Small intestine (tissue), 7 donors: Measurements from ENCODE around the gene DGKD. TPM values are rescaled to one million over a fixed set of nuclear protein-coding genes. Genes with fewer than 3 reads are reported as not detected.

Source experiments
- DNase-seq, 2 donors: peaks; one replicate each; pipeline versions ENCODE4 v3.0.0 to v3.0.0-alpha.2; 2013
- FAIRE-seq: peaks from 2 replicates; lab custom pipeline; 2012; peaks lifted over from hg19 to GRCh38; lab: Jason Lieb, UNC
- H3K27ac ChIP-seq, 3 donors: one replicate each; pipeline ENCODE4 v1.5.1; 2013; ENCODE audit warnings: low read length in 2 of 3, mild to moderate bottlenecking in 2 of 3, control low read depth in 1 of 3, inconsistent platforms in 1 of 3, low read depth in 1 of 3, moderate library complexity in 1 of 3
- H3K27me3 ChIP-seq, 3 donors: one replicate each; pipeline ENCODE4 v1.6.1; 2013; ENCODE audit warnings: low read length in 3 of 3, inconsistent platforms in 1 of 3; ENCODE audit not compliant: control insufficient read depth in 3 of 3, insufficient read depth in 3 of 3
- H3K36me3 ChIP-seq, 3 donors: one replicate each; pipeline ENCODE4 v1.6.1; 2013; ENCODE audit warnings: low read length in 3 of 3, inconsistent platforms in 1 of 3, low read depth in 1 of 3, mild to moderate bottlenecking in 1 of 3, moderate library complexity in 1 of 3; ENCODE audit not compliant: control insufficient read depth in 3 of 3, insufficient read depth in 2 of 3
- H3K4me1 ChIP-seq, 3 donors: one replicate each; pipeline ENCODE4 v1.6.1; 2013; ENCODE audit warnings: low read length in 2 of 3, inconsistent platforms in 1 of 3, low read depth in 1 of 3, mild to moderate bottlenecking in 1 of 3, moderate library complexity in 1 of 3; ENCODE audit not compliant: control insufficient read depth in 3 of 3, insufficient read depth in 2 of 3
- H3K4me3 ChIP-seq, 3 donors: one replicate each; pipeline ENCODE4 v1.5.1; 2013; ENCODE audit warnings: low read length in 3 of 3, control low read depth in 1 of 3, inconsistent platforms in 1 of 3, low read depth in 1 of 3, mild to moderate bottlenecking in 1 of 3, moderate library complexity in 1 of 3
- H3K9me3 ChIP-seq, 2 donors: one replicate each; pipeline ENCODE4 v1.6.1; 2013; ENCODE audit warnings: low read depth in 1 of 2, low read length in 1 of 2; ENCODE audit not compliant: control insufficient read depth in 2 of 2, insufficient read depth in 1 of 2
- WGBS, 3 donors: extraction: QIAGEN DNeasy Blood & Tissue Kit; methylation state at CpG; one replicate each; pipeline ENCODE4 v1.1.7; 2013; 5-methylcytosine and 5-hydroxymethylcytosine counted together
- polyA plus RNA-seq, 4 donors: library from polyadenylated mRNA; stranded (reverse) in 3 of 4; unstranded in 1 of 4; fragments of 200-250 nt in 3 of 4; fragments of 120-200 nt in 1 of 4; gene quantifications; one replicate each; pipeline versions ENCODE4 v1.2.1 to v1.2.3, GENCODE V29; 2013
- donor health status: healthy with polysubstance abuse.
- donor health status: control.
- donor health status: control.
- donor health status: Bipolar disorder and iron deficiency.
- donor health status: healthy.

DGKD gene
- polyA plus RNA-seq, 4 donors: 17.7 to 54.3 (median 37.0) TPM

DNA sequence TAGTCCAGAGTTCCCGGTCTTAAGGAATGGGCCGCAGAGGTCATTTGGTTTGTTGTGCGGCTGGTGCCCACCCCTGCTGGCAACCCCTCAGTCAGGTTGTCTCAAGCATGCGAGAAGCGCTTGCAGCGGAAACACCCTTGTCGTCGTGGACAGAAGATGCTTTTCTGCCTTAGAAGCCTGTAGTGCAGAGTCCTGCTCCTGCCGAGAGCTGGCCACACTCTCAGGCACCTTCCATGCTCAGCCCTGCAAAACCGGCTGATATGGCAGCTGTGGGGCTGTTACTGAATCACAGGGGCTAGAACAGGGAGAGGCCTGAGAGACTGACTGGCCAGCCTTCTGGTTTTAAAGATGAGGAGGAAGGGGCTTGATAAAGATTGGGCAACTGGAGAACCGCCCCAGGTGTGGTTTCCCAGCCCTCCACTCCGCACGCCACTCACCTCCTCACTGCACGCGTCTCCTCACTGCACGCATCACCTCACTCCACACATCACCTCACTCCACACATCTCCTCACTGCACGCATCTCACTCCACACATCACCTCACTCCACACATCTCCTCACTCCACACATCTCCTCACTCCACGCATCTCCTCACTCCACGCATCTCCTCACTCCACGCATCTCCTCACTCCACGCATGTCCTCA is 108.7 kb downstream of the DGKD start:
- DNase-seq (no peak), FAIRE-seq (no peak)
- no peaks in the 10 kb centered on the region for H3K9me3 ChIP-seq
- no peak overlapping the region for H3K4me3 ChIP-seq
- WGBS, 3 donors: 95 to 97% (median 95%) methylated on average over 21 of the region's 21 CpGs
- peaks cover 24 to 89% (median 47%) of the 10 kb centered on the region in 3 donors for H3K36me3 ChIP-seq
- no peaks in the 10 kb centered on the region for H3K4me1 ChIP-seq
- H3K27me3 ChIP-seq: no peaks in the 10 kb centered on the region
- H3K27ac ChIP-seq: no peak overlapping the region

DNA sequence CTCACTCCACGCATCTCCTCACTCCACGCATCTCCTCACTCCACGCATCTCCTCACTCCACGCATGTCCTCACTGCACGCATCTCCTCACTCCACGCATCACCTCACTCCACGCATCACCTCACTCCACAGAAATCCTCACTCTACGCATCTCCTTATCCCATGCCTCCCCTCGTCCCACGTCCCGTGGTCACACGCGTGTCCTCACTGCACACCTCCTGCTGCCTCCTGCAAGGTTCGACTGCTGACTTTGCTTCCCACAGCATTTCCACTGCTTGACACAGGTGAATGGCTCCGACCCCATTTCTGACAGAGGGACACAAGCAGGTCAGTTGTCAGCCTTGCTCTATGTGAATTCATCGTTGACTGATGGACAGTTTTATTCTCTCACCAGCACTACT is 109.3 kb downstream of the DGKD start:
- Histone ChIP-seq H3K27ac (no peak overlapping the region), H3K9me3 (no peaks in the 10 kb centered on the region), H3K4me3 (no peak overlapping the region), H3K36me3 (peaks cover 21 to 89% (median 51%) of the 10 kb centered on the region in 3 donors), H3K4me1 (no peaks in the 10 kb centered on the region), H3K27me3 (no peaks in the 10 kb centered on the region)
- DNase-seq (no peak), FAIRE-seq (no peak)
- WGBS, 3 donors: 90 to 96% (median 93%) methylated on average over 16 of the region's 16 CpGs

DNA sequence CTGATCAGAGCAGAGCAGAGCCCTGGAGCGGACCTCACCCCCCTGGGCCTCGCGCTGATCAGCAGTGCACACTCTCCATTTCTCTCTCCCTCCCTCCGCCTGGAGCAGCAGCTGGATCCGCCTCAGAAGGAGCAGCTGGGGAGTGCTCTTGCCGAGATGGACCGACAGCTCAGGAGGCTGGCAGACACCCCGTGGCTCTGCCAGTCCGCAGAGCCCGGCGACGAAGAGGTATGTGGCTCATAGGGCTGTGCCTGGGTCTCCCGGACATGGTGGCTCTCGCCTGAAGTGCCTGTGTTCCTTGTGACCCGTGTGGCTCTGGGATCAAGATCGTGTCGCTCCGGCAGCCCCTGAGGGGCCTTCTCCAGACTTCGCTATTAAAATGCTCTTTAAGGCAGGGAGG is 109.8 kb downstream of the DGKD start:
- Histone ChIP-seq H3K27ac (no peak overlapping the region), H3K9me3 (no peaks in the 10 kb centered on the region), H3K4me3 (no peak overlapping the region), H3K27me3 (no peaks in the 10 kb centered on the region), H3K4me1 (no peaks in the 10 kb centered on the region), H3K36me3 (peaks cover 23 to 88% (median 56%) of the 10 kb centered on the region in 3 donors)
- FAIRE-seq (no peak), DNase-seq (no peak)
- 91 to 97% (median 95%) methylated on average over 19 of the region's 19 CpGs for WGBS, 3 donors

DNA sequence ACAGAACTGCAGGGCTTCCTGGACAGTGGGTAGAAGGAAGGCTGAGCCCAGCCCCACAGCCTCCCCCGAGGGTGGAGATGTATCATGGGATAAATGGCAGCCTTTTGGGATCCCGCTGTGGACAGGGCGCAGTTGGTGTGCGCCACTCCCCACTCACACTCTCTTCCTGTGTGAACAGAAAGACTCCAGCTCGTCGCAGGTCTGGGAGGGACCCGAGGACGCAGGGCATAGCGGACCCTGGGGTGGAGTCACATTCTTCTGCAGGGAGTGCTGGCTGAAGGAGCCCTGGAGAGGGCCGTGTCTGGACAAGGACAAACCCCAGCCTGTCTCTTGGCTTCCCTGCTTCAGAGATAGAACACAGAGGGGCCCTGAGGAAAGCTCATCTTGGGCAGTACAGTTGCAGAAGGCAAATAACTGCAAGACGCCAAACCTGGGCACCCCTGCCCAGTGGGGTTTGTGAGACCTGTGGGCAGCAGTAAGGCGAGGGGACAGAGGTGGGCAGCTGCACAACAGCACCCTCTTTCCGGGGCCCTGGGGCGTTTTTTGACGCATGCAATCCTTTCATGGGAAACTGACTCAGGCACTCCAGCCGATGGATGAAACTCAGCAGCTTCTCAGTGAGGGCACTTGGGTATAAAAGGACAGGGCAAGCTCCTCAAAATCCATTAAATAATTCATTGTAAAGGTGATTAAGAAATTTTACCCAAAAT is 110.4 kb downstream of the DGKD start:
- Histone ChIP-seq H3K4me3 (no peak overlapping the region), H3K36me3 (peaks cover 23 to 88% (median 62%) of the 10 kb centered on the region in 3 donors), H3K9me3 (no peaks in the 10 kb centered on the region), H3K4me1 (no peaks in the 10 kb centered on the region), H3K27me3 (no peaks in the 10 kb centered on the region), H3K27ac (no peak overlapping the region)
- DNase-seq (no peak), FAIRE-seq (no peak)
- 90 to 92% (median 91%) methylated on average over 16 of the region's 16 CpGs for WGBS, 3 donors

DNA sequence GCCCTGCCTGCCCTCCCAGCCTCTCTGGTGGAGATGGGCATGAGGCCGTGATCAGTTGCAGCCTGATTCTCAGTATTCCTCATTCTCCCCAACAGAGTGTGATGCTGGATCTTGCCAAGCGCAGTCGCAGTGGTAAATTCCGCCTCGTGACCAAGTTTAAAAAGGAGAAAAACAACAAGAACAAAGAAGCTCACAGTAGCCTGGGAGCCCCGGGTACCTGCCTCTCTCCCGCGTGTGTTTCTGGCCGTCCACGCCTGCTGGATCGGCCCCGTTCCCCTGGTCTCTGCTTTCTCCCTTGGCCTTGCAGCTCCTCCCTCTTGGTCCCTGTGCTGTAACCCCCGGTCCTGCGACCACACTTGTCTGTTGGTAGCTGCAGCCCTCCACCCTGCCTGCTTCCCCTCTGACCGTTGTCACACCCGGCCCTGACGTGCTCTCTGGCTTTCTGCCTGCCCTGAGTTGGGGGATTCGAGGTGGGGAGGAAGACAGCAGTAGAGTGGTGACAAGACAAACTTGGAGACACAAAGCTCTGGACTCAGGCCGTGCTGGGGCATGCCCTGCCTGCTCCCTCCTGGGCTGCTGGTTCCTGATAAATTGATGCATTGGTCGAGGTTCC is 112.8 kb downstream of the DGKD start:
- Histone ChIP-seq H3K27ac (no peak overlapping the region), H3K9me3 (peaks cover 0 to under 1% of the 10 kb centered on the region in 2 donors), H3K36me3 (peaks cover 14 to 82% (median 56%) of the 10 kb centered on the region in 3 donors), H3K27me3 (no peaks in the 10 kb centered on the region), H3K4me1 (peaks cover 0 to 3% (median 0%) of the 10 kb centered on the region in 3 donors), H3K4me3 (no peak overlapping the region)
- DNase-seq (no peak), FAIRE-seq (no peak)
- WGBS, 3 donors: 91 to 97% (median 94%) methylated on average over 20 of the region's 20 CpGs

DNA sequence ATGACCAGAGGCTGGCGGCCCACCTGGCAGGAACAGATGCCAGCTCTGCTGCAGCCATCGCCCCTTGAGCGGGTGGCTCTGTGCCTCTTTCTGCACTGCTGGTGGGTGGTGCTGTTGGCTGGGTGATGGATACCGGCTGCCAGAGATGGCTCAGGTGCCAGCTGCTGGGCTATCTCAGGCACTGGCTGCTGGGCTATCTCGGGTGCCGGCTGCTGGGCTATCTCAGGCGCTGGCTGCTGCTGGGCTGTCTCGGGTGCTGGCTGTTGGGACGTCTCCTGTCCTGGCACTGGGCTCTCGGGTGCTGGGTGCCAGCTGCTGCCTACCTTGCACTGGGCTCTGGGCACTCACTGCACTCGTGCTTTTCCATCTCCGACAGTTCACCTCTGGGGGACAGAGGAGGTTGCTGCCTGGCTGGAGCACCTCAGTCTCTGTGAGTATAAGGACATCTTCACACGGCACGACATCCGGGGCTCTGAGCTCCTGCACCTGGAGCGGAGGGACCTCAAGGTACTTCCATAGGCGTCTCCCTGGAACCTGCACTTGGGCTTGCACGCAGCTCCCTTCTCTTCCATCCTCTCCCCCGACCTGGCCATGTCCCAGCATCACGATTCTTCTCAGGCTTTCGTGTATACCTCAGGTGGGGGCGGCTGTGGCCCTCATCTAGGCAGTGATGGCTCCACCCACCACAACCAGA is 113.9 kb downstream of the DGKD start:
- no peak overlapping the region for H3K4me3 ChIP-seq
- no peak overlapping the region for H3K27ac ChIP-seq
- H3K27me3 ChIP-seq: no peaks in the 10 kb centered on the region
- peaks cover 11 to 80% (median 51%) of the 10 kb centered on the region in 3 donors for H3K36me3 ChIP-seq
- FAIRE-seq: no peak
- H3K4me1 ChIP-seq: peaks cover 0 to 3% (median 0%) of the 10 kb centered on the region in 3 donors
- peaks cover 0 to 8% of the 10 kb centered on the region in 2 donors for H3K9me3 ChIP-seq
- DNase-seq: no peak
- WGBS, 3 donors: 93 to 95% (median 95%) methylated on average over 21 to 22 of the region's 22 CpGs

DNA sequence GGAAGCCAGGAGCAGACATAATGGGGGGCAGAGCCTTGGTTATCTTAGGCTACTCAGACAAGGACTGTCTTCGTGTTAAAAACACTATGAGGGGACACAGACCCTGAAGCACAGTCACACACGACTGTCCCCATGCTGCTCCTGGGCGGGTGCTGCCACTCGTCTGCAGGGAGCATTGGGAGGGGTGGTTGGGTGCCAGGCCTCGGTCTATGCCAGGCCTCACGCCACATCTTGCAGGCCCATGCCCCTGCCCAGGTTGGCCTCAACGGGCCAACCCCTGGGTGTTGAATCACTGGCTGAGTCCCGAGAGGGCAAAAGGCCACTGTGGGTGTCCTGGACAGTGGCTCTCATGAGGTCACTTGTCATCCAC is 114.4 kb downstream of the DGKD start:
- H3K27me3 ChIP-seq: no peaks in the 10 kb centered on the region
- FAIRE-seq (no peak), DNase-seq (no peak)
- WGBS, 3 donors: 93 to 99% (median 94%) methylated on average over 8 of the region's 8 CpGs
- H3K4me1 ChIP-seq: peaks cover 0 to 3% (median 0%) of the 10 kb centered on the region in 3 donors
- H3K36me3 ChIP-seq: peaks cover 11 to 81% (median 49%) of the 10 kb centered on the region in 3 donors
- H3K9me3 ChIP-seq: peaks cover 0 to 8% of the 10 kb centered on the region in 2 donors
- H3K4me3 ChIP-seq: no peak overlapping the region
- H3K27ac ChIP-seq: no peak overlapping the region
